Stimulated activated naive CD8-positive, alpha-beta T cell treated with anti-CD3 and anti-CD28 coated beads, Interleukin-15, amount 100 ng/mL, for 72 hours (primary cell): ENCODE results near the gene AHRR.
A peak's percentile ranks its signal among the peaks of the same experiment; 100 is the strongest.

Experiments used
- ATAC-seq: fragments of 150-1000 bp; cut with Tn5 transposase; 2 replicates; pipeline ENCODE4 v1.10.0; 2021; ENCODE audit warnings: mild to moderate bottlenecking, moderate library complexity
- DNase-seq, 2 donors: peaks; one replicate each; pipeline ENCODE4 v3.0.0; 2021 to 2022
- H3K27ac Mint-ChIP-seq, 2 donors: one replicate each; pipeline ENCODE4 v1.8.0; 2022; ENCODE audit warnings: mild to moderate bottlenecking in 2 of 2, mixed read lengths in 2 of 2, moderate library complexity in 2 of 2
- H3K27me3 Mint-ChIP-seq: one replicate; pipeline ENCODE4 v1.8.0; 2022; ENCODE audit warnings: mixed read lengths
- H3K4me1 Mint-ChIP-seq: one replicate; pipeline ENCODE4 v1.8.0; 2022; ENCODE audit warnings: mild to moderate bottlenecking, mixed read lengths
- H3K4me3 Mint-ChIP-seq, 2 donors: one replicate each; pipeline ENCODE4 v1.8.0; 2022; ENCODE audit warnings: mild to moderate bottlenecking in 2 of 2, mixed read lengths in 2 of 2, moderate library complexity in 1 of 2
- H3K9me3 Mint-ChIP-seq, 2 donors: one replicate each; pipeline ENCODE4 v1.8.0; 2022; ENCODE audit warnings: mixed read lengths in 2 of 2

Gene AHRR

DNA sequence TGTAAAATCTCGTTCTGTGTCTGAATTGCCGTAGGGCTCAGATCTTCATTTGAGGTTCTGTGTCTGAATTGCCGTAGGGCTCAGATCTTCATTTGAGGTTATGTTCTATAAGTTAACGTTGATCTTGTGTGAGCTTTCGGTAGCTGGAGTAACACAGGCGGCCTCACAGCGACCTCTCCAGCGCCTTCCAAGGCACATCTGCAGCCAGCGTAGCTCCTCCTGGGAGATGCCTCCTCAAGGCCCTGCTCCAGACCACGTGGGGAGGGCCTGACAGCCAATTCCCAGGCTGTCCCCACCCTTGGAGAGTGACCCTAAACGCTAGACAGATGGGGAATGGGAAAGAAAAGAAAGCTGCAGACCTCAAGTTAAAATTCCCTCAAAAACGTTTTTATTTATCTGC, 8.7 kb upstream of the AHRR start:
- no peak for DNase-seq
- no peak for ATAC-seq
- Mint-ChIP-seq H3K27me3 (no peaks in the 10 kb centered on the region), H3K27ac (no peak overlapping the region), H3K4me3 (no peak overlapping the region), H3K9me3 (no peaks in the 10 kb centered on the region), H3K4me1 (peaks cover 17% of the 10 kb centered on the region)

GRCh38 chr5:313265-313664, 8.2 kb upstream of the AHRR start:
- DNase-seq (no peak), ATAC-seq (no peak)
- Mint-ChIP-seq H3K27me3 (no peaks in the 10 kb centered on the region), H3K4me1 (peaks cover 19% of the 10 kb centered on the region), H3K4me3 (no peak overlapping the region), H3K9me3 (no peaks in the 10 kb centered on the region), H3K27ac (no peak overlapping the region)

- Mint-ChIP-seq H3K4me3 (no peak overlapping the region), H3K27ac (peak overlapping the region in 1 of 2 donors; percentile 74), H3K27me3 (peaks cover 3% of the 10 kb centered on the region), H3K4me1 (peaks cover 26% of the 10 kb centered on the region), H3K9me3 (no peaks in the 10 kb centered on the region)
- DNase-seq = no peak
- no peak for ATAC-seq
Measured at GRCh38 chr5:313806-314376, 7.6 kb upstream of the AHRR start.

GRCh38 chr5:314676-315487, 6.6 kb upstream of the AHRR start:
- Mint-ChIP-seq H3K27ac (peak overlapping the region in 1 of 2 donors; percentile 40), H3K9me3 (no peaks in the 10 kb centered on the region)

DNA sequence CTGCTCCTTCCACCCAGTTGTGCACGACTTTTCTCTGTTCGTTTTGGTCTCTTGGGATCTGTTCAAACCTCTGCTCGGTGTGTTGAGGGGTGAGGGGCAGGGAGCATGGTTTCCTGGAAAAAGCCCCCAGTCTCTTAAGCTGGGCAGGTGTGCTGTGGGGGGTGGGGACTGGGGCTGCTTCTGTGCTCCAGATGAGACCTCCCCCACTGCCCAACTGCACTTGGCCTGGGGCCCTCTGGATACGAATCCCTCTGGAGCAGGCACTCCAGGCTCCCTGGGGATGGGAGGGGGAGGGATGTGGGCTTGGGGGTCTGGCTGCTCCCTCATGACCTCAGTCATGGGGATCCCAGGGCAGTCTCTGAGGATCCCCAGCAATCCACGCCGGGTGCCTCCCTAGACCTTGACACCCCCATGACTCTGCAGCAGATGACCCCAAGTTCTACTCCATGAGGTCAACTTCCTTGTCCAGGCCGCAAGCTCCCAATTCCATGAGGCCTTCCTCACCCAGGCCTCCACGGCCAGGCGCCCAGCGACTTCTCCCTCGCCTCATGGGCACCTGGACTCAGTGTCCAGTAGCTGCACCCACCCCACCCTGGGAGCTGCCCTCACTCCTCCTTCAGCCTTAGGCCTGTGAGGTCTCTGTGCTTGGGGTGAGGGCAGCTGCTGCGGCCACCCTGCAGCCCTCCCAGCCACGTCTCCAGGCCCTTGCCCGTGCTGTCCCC, 5.9 kb upstream of the AHRR start:
- H3K27me3 Mint-ChIP-seq = peaks cover 18% of the 10 kb centered on the region
- DNase-seq (no peak), ATAC-seq (no peak)
- H3K4me3 Mint-ChIP-seq = no peak overlapping the region
- H3K4me1 Mint-ChIP-seq = peaks cover 40% of the 10 kb centered on the region
- H3K9me3 Mint-ChIP-seq = no peaks in the 10 kb centered on the region
- peak overlapping the region in 1 of 2 donors; percentile 39 for H3K27ac Mint-ChIP-seq

More at GRCh38 chr5:314676-315487, 6.6 kb upstream of the AHRR start:
- Mint-ChIP-seq H3K4me1 (peaks cover 34% of the 10 kb centered on the region), H3K4me3 (no peak overlapping the region), H3K27me3 (peaks cover 11% of the 10 kb centered on the region)
- DNase-seq (no peak), ATAC-seq (no peak)

DNA sequence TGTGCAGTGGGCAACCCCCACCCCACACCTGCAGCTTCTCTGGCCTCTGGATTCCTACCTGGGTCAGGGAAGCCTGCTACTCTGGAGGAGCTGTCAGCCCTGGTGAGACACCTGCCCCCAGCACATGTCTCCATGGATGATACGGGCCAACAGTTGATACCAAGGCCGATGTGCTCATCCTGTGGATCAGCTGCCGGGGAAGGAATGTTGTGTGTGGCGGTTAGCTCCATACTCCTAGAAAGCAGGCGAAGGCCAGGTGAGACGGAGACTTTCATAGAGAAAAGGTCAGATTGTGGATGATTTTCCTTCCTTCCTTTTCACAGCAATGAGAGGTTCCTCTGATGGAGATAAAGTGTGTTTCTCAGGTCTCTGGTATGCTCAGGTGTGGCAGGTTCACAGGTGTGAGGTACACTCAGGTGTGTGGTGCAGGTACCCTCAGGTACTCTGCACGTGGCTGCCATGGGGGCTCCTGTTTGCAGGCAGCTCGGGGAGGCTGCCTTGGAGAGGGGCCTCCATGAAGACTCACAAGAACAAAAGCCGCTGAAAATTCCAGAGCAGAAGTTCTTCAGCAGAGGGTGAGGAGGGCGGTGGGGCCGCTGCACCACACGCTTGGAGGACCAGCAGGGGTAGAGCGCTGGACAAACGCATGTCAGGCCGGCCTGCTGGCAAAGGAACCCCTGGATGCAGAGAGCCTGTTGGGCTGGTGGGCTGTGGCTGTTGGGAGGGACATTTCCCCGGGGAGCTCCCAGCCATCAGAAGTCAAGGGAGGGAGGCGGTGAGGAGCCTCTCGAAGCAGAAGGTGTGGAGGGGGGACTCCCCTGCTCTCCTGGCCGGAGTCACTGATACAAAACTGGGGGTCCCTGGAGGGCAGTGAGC, 5.1 kb upstream of the AHRR start:
- peaks cover 42% of the 10 kb centered on the region for H3K4me1 Mint-ChIP-seq
- DNase-seq = no peak
- no peak for ATAC-seq
- H3K27ac Mint-ChIP-seq = peak overlapping the region in 1 of 2 donors; percentile 54
- H3K4me3 Mint-ChIP-seq = no peak overlapping the region
- peaks cover 20% of the 10 kb centered on the region for H3K27me3 Mint-ChIP-seq
- no peaks in the 10 kb centered on the region for H3K9me3 Mint-ChIP-seq

DNA sequence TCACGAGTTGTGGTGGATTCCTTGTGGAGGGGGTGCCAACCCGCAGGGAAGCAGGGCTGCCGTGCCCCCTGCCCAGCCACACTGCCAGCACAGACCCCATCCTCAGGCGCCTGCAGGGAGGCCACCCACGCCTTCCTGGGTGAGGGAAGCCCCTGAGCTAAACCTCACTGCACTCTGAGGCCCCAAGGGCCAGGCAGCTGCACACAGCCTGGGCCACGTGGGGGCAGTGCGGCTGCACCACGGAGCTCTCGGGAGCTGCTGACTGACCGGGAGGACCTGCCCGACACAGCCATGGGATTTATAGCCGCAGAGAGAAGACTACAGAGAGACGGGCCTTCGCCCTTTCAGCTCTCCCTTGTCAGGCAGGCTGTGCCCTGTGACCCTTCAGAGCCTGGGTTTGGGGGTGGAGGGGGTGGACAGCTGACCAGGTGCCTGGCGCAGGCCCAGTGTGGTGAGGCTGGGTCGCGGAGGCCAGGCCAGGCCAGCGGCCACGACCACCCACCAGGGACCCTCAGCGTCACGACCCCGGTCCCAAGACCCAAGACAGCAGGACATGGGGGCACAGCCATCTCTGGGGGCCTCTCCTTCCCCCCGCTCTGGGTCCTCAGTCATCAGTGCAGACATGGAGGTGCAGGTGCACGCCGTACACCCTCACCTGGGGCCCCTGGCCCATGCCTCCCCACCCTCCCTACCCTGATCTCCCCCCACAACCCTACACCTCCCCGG, 4.3 kb upstream of the AHRR start:
- Mint-ChIP-seq H3K27ac (peak overlapping the region in 1 of 2 donors; percentile 54), H3K4me3 (peak overlapping the region; percentile 33 to 69), H3K4me1 (peaks cover 42% of the 10 kb centered on the region), H3K27me3 (peaks cover 20% of the 10 kb centered on the region), H3K9me3 (no peaks in the 10 kb centered on the region)
- DNase-seq = peak; percentile 76 to 82
- peak; percentile 81 for ATAC-seq

DNA sequence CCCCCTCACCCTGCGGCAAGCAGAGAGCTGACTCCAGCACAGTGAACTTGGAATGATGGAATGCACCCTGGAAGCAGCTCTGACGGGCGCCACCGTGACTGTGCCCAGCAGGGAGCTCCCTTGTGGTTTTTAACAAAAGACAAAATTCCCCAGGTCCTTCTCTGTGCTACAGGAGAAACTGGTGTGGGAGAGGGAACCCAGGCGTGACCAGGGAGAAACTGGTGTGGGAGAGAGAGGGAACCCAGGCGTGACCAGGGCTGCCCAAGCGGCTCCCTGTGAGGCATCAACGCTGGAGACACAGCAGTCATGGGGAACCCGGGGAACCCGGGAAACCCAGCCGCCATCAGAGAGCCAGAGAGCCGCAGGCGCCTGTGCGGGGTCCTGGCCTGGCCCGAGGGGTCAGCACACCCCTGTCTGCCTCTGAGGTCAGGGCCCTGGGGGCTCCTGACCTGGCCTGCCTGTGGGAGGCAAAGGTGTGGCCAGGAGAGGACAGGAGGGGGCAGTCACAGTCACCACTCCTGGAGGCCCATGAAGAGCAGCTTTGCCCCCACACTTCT, 3.1 kb upstream of the AHRR start:
- H3K4me3 Mint-ChIP-seq = peak overlapping the region in 1 of 2 donors; percentile 13
- H3K27me3 Mint-ChIP-seq = peaks cover 20% of the 10 kb centered on the region
- DNase-seq (no peak), ATAC-seq (no peak)
- H3K4me1 Mint-ChIP-seq = peaks cover 49% of the 10 kb centered on the region
- H3K27ac Mint-ChIP-seq = peak overlapping the region in 1 of 2 donors; percentile 42
- no peaks in the 10 kb centered on the region for H3K9me3 Mint-ChIP-seq

- ATAC-seq = no peak
- H3K9me3 Mint-ChIP-seq = no peaks in the 10 kb centered on the region
- DNase-seq = no peak
- H3K4me3 Mint-ChIP-seq = peak overlapping the region in 1 of 2 donors; percentile 39
- H3K27ac Mint-ChIP-seq = peak overlapping the region in 1 of 2 donors; percentile 42
- H3K27me3 Mint-ChIP-seq = peaks cover 20% of the 10 kb centered on the region
- H3K4me1 Mint-ChIP-seq = peaks cover 56% of the 10 kb centered on the region
Measured at GRCh38 chr5:318931-319601, 2.4 kb upstream of the AHRR start.

GRCh38 chr5:320524-321229, 837 bp upstream of the AHRR start:
- Mint-ChIP-seq H3K27me3 (peaks cover 28% of the 10 kb centered on the region), H3K4me3 (peak overlapping the region; percentile 88 to 92), H3K27ac (peak overlapping the region; percentile 57 to 97), H3K9me3 (no peaks in the 10 kb centered on the region), H3K4me1 (peaks cover 57% of the 10 kb centered on the region)
- DNase-seq = no peak
- peak; percentile 13 for ATAC-seq

DNA sequence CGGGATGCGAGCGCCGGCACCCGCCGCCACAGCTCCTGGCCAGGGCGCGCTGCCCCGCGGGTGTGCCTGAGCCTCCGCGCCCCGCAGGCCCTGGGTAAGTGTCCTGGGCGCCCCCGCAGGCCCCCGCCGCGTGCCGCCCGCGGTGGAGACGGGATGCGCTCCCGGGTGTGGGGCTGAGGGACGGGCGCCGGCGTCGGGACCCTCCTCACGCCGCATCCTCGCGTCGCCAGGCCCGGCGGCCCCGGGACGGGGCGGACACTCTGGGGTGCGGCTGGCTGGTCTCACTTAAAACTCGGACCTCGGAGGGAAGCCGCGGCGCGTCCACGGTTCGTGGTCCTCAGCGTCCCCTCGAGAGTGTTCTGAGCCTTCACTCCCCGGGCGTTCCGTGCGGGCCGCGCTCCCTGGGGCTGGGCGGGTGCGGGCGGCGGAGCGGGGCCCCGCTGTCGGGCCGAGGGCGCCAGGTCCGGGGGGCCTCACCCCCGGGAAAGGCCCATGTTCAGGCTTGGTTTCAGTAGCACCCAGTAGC, 275 bp downstream of the AHRR start:
- ATAC-seq (peak; percentile 19), DNase-seq (no peak)
- peak overlapping the region in 1 of 2 donors; percentile 25 for H3K27ac Mint-ChIP-seq
- no peaks in the 10 kb centered on the region for H3K9me3 Mint-ChIP-seq
- peaks cover 34% of the 10 kb centered on the region for H3K27me3 Mint-ChIP-seq
- peaks cover 48% of the 10 kb centered on the region for H3K4me1 Mint-ChIP-seq
- H3K4me3 Mint-ChIP-seq = peak overlapping the region; percentile 56 to 82

DNA sequence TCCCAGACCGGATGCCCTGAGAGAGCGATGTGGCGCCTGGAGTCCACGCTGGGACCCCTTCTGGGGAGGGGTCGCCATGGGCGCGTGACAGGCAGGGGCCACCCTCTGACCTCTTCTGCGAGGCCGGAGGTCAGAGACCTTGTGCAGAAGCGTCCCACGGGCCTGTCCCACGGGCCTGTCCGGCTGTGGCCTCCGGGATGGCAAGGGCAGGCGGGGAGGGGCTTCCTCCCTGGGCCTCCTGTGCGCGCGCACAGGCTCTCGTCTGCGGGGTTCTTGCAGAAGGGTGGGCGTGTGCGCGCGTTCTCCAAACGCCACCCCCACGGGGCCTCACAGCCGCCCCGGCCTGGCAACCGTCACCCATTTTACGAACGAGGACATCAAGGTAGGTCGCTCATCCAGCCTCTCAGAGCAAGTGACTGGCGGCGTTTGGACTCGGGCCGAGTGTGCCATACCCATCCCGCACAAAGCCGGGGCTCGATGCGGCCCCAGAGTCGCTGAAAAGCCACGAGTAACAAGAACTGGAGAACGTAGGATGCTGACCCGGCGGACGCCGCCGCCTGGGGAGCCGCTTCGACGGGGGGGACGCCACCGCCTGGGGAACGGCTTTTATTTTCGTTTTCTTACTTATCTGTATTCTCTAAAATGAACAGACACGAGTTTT, 897 bp downstream of the AHRR start:
- DNase-seq (peak; percentile 47 to 54), ATAC-seq (peak; percentile 29)
- Mint-ChIP-seq H3K4me1 (peaks cover 42% of the 10 kb centered on the region), H3K9me3 (no peaks in the 10 kb centered on the region), H3K27ac (peak overlapping the region; percentile 19 to 86), H3K4me3 (peak overlapping the region; percentile 80 to 82), H3K27me3 (peaks cover 34% of the 10 kb centered on the region)
